Mucosa of descending colon (tissue), 3 donors: ENCODE data around the gene PMF1. TPM values are rescaled to one million over a fixed set of nuclear protein-coding genes. Genes with fewer than 3 reads are reported as not detected.

Experiments used
- ATAC-seq: fragments of 200-7000 bp; cut with Tn5 transposase; one replicate; pipeline ENCODE4 v1.9.1; 2020; ENCODE audit warnings: mild to moderate bottlenecking, moderate library complexity
- DNase-seq, 3 donors: peaks; one replicate each; pipeline ENCODE4 v3.0.0-alpha.2; 2020
- H3K36me3 ChIP-seq: fragments of 200-600 bp; one replicate; pipeline ENCODE4 v1.8.0; 2021; ENCODE audit warnings: low read depth, mild to moderate bottlenecking
- H3K4me1 ChIP-seq: fragments of 200-600 bp; one replicate; pipeline ENCODE4 v1.8.0; 2021; ENCODE audit warnings: low read depth, mild to moderate bottlenecking
- H3K4me3 ChIP-seq: fragments of 200-600 bp; one replicate; pipeline ENCODE4 v1.8.0; 2021; ENCODE audit warnings: mild to moderate bottlenecking
- H3K9me3 ChIP-seq: fragments of 200-600 bp; one replicate; pipeline ENCODE4 v1.8.0; 2021; ENCODE audit warnings: mild to moderate bottlenecking
- intact Hi-C, 2 donors: fragments of 100-400 bp; cut with DNase I in 1 of 2; cut with micrococcal nuclease in 1 of 2; formaldehyde crosslinking; loops; one replicate each; pipeline versions ENCODE4 v1.11.0 to v1.11.1; 2022; cut with DNase I, micrococcal nuclease
- total RNA-seq, 3 donors: library from RNA; stranded (reverse); fragmentation: NEBNext Ultra II Directional in 2 of 3; extraction: Animal tissue kit (Norgen Biotek cat#: 25700) in 2 of 3; gene quantifications; one replicate each; pipeline versions ENCODE4 v1.2.1 to v1.2.4, GENCODE V29; 2021 to 2023
- TF ChIP-seq, protein P1 (sequence below): fragments of 200-600 bp; IDR thresholded peaks from one replicate; pipeline ENCODE4 v1.8.0; 2022; ENCODE audit warnings: antibody characterized with exemption, mild to moderate bottlenecking
- donor health status: DM: no; HTN: no; CAD: no; lungs with moderate emphysema.
- donor health status: DM: no; HTN: no; CAD: no.
- donor health status: DM: no; HTN: yes; CAD: no.

Gene PMF1
- total RNA-seq, 3 donors from 2014 or later = 38.1 to 46.8 (median 43.6) TPM

DNA sequence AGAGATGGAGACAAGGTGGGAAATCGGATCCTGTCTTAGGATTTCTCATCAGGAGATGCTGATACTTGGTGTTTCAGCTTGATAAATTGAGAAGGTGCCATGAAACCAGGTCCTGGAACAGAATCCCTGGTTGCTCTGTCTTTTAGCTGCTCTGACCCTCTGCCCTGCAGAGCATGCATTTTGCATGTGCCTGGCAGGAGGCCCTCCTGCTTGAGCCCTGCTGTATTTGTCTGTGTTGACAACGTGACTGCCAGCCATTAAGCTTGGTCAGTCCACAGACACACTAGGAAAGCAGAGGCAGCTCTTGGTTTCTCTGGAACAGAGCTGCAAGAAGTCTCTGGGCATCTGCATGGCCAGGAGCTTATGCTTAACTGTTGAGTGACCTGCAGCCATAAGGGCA is 16.4 kb upstream of the PMF1 start:
- DNase-seq = no peak
- Histone ChIP-seq H3K4me1 (peaks cover 9% of the 10 kb centered on the region), H3K36me3 (no peaks in the 10 kb centered on the region), H3K4me3 (no peak overlapping the region), H3K9me3 (no peaks in the 10 kb centered on the region)
- intact Hi-C loops = no loop called here
- ATAC-seq = no peak
- TF ChIP-seq, protein P1, sequence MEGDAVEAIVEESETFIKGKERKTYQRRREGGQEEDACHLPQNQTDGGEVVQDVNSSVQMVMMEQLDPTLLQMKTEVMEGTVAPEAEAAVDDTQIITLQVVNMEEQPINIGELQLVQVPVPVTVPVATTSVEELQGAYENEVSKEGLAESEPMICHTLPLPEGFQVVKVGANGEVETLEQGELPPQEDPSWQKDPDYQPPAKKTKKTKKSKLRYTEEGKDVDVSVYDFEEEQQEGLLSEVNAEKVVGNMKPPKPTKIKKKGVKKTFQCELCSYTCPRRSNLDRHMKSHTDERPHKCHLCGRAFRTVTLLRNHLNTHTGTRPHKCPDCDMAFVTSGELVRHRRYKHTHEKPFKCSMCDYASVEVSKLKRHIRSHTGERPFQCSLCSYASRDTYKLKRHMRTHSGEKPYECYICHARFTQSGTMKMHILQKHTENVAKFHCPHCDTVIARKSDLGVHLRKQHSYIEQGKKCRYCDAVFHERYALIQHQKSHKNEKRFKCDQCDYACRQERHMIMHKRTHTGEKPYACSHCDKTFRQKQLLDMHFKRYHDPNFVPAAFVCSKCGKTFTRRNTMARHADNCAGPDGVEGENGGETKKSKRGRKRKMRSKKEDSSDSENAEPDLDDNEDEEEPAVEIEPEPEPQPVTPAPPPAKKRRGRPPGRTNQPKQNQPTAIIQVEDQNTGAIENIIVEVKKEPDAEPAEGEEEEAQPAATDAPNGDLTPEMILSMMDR = no peak

- no peak for DNase-seq
- Histone ChIP-seq H3K4me3 (no peak overlapping the region), H3K36me3 (no peaks in the 10 kb centered on the region), H3K4me1 (peaks cover 9% of the 10 kb centered on the region), H3K9me3 (no peaks in the 10 kb centered on the region)
- intact Hi-C loops = no loop called here
- ATAC-seq = no peak
- TF ChIP-seq, protein P1 = no peak
These were observed 13.9 kb upstream of the PMF1 start for GRCh38 chr1:156198831-156199349.

DNA sequence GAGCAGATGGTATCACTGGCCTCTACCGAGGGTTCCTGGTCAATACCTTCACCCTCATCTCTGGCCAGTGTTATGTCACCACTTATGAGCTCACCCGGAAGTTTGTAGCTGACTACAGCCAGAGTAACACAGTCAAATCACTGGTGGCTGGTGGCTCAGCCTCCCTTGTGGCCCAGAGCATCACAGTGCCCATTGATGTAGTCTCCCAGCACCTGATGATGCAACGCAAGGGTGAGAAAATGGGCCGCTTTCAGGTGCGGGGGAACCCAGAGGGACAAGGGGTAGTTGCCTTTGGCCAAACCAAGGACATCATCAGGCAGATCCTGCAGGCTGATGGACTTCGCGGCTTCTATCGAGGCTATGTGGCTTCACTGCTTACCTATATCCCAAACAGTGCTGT is 12.8 kb upstream of the PMF1 start:
- ATAC-seq (no peak), DNase-seq (no peak)
- Histone ChIP-seq H3K4me3 (no peak overlapping the region), H3K4me1 (peaks cover 2% of the 10 kb centered on the region), H3K36me3 (no peaks in the 10 kb centered on the region), H3K9me3 (no peaks in the 10 kb centered on the region)
- intact Hi-C loops = no loop called here
- TF ChIP-seq, protein P1 = no peak

DNA sequence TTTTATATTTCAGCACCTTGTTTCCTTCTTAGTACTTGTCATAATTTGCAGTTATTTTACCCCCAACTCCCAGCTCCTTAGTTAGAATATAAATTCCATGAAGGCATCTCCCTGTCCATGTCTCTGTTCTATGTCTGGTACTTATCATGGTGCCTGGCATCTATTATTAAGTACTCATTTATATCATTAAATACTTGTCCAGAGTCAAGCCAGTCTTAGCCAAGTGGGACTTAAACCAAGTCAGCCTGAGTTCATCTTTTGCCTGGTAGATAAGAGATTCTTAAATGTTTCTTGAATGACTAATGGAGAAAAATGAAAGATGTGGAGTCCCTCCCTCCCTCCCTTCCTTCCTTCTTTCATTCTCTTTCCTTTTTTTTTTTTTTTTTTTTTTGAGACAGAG is 9.5 kb upstream of the PMF1 start:
- H3K4me1 ChIP-seq = no peaks in the 10 kb centered on the region
- no peak overlapping the region for H3K4me3 ChIP-seq
- no peaks in the 10 kb centered on the region for H3K9me3 ChIP-seq
- TF ChIP-seq, protein P1 = no peak
- no peaks in the 10 kb centered on the region for H3K36me3 ChIP-seq
- intact Hi-C loops = no loop called here
- ATAC-seq = no peak
- DNase-seq = no peak

DNA sequence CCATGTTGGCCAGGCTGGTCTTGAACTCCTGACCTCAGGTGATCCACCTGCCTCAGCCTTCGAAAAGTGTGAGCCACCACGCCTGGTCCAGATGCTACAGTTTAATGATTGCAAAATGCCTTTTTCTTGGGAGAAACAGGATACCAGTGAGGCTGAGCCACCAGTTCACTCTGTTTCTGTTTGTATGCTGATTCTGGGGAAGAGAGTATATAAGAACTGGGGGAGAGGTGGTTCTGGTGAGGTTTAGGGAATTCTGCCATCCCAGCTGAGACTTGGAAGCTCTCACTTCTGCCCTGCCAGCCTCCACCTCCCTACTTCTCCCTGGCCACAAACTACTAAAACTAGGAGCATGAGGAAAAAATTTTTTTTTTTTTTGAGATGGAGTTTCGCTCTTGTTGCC is 8.1 kb upstream of the PMF1 start:
- no peak for DNase-seq
- intact Hi-C loops = no loop called here
- H3K4me3 ChIP-seq = no peak overlapping the region
- H3K4me1 ChIP-seq = no peaks in the 10 kb centered on the region
- no peak for ATAC-seq
- no peaks in the 10 kb centered on the region for H3K36me3 ChIP-seq
- no peaks in the 10 kb centered on the region for H3K9me3 ChIP-seq
- TF ChIP-seq, protein P1 = no peak

- Histone ChIP-seq H3K9me3 (no peaks in the 10 kb centered on the region), H3K36me3 (no peaks in the 10 kb centered on the region)
- intact Hi-C loops = no loop called here
These were observed 1.6 kb upstream of the PMF1 start for GRCh38 chr1:156211243-156211642.

More at GRCh38 chr1:156211243-156211642, 1.6 kb upstream of the PMF1 start:
- DNase-seq = no peak
- no peak for ATAC-seq
- Histone ChIP-seq H3K4me3 (no peak overlapping the region), H3K4me1 (peaks cover 9% of the 10 kb centered on the region)
- TF ChIP-seq, protein P1 = no peak
